ENCODE results near the gene IQSEC1.

IQSEC1 gene

DNA sequence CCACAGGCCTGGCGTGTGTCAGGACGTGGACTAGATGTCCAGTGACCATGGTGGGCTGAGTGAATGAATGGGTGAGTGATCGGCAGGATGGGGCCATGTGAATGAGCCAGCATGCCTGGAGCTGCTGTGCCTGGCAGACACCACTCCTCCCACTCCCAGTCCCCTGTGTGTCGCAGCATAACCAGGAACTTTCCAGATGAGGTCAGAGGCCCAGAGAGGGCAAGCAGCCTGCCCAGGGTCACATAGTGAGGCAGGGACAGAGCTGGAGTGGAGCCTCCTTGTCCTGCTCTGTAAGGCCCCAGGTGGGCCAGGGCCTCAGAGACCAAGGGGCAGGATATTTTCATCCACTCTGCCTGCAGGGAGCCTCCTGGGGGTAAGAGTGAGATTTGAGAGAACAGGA, 6.4 kb downstream of the IQSEC1 start:
- DNase-seq: no peak

DNA sequence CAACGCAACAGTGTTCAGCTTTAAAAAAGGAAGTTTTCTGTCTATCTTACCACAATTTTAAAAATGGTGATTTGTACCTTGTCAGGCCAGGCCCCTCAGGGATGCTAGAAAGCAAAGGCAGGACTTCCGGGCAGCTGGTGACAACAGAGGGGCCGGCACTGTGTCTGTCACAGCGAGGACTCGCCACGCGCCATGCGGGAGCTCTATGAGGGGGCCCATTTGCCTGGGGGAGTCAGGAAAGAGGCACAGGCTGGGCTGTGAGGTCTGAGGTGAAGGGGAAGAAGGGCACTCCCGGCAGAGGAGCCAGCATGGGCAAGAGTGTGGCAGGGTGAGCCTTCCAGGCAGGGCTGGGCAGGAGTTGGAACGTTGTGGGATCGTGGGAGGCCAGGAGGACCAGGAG, 7.0 kb downstream of the IQSEC1 start:
- DNase-seq: no peak

DNA sequence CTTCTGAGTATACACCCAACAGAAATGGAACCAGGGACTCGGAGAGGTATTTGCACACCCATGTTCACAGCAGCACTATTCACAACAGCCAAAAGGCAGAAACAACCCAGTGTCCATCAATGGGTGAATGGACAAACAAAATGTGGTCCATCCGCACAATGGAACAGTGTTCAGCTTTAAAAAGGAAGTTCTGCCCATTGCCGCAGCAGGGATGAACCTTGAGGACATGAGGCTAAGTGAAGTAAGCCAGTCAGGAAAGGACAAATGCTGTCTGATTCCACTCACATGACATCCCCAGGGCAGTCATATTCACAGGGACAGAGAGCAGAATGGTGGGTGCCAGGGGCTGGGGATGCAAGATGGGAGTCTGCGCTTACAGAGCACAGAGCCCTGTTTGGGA, 7.5 kb downstream of the IQSEC1 start:
- no peak for DNase-seq

DNA sequence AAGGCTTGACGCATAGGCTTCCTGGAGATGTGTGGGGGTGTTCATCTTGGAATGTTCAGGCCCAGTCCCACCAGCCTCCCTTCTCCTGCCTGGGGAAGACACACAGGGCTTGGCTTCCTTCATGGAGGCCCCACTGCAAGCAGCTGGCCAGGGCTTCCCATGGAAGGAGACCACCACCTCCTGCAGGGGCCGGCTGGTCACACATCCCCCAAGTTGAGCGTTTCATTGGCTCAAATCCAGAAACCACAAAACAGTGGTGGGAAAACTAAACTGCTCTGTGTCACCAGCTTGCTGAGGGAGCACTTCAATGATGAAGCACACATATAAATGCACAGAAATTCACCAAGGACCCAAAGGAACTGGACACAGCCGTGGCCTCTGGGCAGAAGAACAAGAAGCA, 8.3 kb downstream of the IQSEC1 start:
- DNase-seq: no peak

DNA sequence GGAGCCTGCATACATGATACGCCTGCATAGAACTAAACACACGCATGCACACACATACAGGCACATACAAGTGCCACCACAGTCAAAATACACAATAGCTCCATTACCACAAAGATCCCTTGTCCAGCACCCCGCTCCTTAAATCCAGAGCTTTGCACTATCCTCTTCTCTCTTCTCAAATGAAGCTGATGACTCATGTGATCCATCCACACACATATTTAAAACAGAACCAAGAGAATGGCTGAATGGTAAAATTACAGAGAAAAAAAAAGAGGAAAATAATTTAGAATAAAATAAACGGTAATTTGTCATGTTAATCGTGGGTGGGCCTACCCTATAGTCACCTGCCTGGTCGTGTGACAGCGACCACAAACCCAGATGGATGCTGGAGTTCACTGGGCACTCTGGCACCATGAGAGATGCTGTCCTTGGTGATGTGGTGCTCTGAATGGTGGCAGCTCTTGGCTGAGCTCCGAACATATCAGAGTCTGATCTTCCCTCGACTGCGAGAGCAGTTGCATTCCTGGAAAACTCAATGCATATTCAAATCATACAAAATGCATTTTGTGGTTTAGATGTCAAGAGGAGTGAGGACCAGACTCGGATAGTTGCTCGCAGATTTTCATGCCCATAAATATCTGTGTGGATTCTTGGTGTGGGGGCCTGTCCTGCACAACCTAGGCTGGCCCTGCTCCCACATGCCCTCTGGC, 8.9 kb downstream of the IQSEC1 start:
- no peak for DNase-seq

DNA sequence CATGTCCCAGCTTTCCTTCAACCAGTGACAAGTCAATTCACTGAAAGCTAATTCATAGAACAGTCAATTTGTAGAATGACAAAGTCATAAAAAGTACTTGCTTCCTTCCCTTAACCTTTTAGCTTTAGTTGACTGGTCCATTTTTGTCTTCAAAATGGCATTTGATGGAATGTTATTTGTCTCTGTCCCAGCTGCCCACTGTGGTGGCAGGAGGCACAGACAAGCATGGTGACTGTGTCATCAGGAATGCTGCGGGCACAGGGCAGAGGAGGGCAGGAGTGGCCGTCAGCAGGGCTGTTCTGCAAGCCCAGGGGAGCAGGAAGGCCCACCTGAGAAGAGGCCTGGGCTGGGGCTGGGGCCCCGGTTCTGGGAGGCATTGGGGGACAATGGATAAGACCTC, 10.0 kb downstream of the IQSEC1 start:
- DNase-seq: no peak

DNA sequence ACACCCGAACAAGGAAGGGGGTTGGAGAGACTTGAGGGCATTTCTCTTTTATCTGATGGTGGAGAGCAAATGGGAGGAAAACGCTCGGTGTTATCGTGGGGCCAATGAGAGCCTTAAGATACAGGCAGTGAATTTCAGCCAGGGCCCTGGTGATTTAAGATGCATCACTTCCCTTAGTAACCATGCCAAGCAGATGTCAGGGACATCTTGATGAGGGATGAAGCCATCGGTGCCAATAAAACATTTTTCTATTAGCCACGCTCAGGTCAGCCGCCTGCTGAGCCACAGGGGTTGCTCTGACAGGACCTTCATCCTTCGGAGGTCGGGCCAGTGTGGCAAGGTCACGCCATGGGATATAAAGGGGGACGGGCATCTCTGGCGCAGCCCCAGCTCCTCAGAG, 10.6 kb downstream of the IQSEC1 start:
- DNase-seq: no peak

DNA sequence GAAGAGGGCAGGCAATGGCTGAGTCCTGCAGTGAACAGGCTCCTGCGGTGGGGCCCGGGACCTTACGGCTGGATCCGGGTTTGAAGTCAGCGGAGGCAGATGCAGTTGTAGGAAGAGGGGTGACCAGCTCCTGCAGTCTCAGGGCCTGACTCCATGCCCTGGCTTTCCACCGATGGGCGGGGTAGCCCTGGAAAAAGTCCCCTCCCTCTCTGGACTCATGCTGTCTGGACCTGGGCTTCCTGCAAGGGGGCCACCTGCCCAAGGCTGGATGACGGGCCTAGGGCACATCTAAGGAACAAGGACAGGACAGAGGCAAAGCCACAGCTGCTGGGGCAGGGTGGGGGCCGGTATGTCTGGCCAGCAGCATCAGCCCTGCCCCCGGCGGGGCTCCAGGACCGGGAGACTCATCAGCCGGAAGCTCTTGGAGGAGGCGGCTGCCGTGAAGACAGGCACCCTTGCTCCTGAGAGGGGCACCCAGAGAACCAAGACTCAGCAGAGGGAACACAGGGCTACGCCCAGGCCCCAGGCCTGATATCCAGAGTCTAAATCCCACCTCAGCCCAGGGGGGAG, 12.8 kb downstream of the IQSEC1 start:
- no peak for DNase-seq

DNA sequence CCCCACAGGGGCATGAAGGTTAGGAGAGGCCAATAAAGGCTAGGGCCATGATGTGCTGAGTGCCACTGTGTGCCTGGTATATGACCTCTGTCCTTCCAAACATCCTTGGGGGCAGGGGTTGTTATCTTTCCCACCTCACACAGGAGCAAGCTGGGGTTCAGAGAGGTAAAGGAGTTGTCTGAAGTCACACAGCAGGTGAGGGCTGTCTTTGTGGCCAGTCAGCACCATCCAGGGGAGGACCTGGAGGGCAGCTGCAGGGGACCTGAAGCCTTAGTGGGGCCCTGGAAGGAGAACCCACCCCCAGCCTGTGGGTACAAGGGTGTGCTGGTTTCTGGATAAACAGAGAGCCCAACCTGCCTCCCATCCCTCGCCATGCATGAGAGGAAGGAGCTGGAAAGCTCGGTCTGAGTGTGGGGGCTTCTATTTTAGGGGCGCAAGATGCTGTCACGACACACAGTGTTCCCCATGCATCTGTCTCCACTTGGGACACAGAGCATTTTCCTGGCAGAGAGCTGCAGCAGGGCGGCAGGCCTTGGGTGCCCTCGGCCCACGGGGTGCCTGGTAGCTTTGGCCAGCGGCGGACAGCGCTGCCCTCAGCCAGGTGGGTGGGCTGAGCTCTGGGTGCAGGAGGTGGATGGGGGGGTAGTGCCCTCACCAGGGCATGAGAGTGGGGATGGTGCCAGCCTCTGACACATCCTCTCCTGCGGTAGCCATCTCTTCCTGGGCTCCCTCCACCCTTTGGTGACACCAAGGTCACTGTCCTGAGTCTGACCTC, 14.7 kb downstream of the IQSEC1 start:
- no peak for DNase-seq

DNA sequence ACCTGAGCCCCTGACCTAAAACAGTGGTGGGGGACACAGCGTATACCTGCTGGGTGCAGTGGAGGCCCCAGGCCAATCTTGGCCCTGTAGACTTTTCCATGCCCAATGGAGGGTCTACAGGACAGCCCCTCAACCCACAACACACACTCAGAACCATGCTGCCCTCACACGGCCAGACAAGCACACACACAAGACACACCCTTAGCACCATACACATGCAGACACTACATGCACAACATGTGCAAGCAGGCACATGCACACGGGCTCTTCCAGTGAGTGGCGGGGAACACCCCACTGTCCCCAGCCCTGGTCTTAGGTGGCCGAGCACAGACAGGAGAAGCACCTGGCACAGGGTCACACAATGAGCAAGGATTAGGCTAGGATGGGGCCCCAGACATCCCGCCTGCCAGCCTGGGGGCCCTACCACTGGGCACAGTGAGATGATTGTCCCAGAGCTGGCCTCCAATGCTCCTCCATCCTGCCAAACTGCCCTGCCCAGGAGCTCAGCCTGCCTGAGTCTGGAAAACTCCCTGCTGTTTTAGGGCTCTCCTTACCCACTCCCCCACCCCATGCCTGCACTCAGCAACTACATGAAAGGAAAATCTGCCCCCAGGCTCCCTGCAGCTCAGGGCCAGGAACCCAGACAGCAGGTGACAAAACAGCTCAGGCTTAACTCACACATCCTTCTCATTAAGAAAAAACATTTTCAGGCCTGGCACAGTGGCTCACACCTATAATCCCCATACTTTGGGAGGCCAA, 15.8 kb downstream of the IQSEC1 start:
- DNase-seq: no peak

DNA sequence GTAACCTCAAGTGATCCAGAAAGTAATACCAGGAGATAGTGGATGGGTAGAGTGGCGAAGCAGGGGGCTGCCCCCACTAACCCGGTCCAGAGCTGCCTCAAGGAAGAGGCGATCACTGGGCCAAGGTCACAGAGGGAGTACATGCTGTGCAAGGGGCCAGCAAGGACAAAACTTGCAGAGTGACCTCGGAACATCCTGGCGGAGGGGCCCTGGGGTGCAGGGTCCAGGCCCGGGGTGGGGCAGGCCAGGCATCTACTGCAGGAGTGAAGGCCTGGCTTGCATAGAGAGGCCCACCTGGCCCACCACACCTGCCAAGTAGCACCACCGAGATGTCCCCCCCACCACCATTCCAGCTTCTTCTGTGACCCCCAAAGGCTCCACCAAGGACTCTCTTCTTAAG, 17.6 kb downstream of the IQSEC1 start:
- DNase-seq: no peak

DNA sequence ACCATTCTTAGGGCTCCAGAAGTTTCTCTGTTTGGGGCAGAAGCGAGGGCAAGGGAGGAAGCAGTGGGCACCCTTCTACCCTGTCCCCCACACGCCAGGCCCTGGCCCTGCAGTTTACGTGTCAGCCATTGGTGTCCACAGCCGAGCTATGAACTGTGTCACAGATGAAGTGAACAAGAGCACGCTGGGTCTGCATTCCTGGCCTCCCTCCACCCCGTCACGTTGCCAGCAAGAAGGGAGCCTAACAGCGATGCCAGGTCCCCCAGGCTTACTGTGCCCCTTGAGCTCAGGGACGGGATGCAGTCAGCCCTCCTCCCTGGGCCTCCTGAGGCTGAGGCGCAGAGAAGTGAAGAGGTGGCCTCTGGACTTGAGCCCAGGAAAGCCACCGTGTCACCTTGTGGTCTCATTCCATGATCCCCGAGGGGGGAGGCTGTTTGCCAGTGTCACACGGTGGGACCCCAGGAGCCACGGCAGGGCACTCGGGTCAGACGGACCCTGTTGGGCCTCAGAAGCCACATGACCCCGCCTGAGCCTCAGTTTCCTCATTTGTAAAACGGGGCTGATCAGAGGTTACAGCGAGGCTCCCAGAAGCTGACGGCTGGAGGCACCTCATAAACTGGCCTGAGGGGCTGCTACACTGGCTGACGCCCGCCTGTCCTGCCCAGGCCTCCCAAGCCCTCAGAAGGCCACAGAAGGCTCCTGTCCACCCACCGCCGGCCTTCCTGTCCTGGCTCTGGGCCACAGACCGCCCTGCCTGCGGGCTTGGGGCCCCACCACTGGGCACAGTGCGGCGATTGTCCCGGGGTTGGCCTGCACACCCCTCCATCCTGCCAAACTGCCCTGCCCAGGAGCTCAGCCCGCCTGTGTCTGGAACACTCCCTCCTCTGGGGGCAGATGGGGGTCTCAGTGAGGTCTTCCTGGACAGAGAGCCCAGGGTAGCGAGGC, 18.6 kb downstream of the IQSEC1 start:
- DNase-seq: no peak

DNA sequence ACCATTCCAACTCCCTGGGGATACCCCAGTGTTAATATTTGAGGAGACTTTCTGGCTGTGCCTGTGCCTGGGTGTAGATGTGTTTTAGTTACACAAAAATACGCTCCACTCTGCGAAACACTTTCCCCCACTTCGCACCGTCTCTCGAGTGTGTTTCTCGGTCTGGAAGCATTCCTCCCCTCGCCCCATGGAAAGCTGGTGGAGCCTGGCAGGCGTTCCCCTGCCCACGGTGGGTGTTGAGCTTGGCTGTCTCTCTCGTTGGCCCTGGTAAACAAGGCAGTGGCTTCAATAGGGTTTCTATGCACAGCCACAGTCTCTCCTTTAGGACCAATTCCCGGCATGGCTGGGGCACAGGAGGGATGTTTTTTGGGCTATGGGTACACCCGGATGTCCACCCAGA, 19.3 kb downstream of the IQSEC1 start:
- DNase-seq: no peak

DNA sequence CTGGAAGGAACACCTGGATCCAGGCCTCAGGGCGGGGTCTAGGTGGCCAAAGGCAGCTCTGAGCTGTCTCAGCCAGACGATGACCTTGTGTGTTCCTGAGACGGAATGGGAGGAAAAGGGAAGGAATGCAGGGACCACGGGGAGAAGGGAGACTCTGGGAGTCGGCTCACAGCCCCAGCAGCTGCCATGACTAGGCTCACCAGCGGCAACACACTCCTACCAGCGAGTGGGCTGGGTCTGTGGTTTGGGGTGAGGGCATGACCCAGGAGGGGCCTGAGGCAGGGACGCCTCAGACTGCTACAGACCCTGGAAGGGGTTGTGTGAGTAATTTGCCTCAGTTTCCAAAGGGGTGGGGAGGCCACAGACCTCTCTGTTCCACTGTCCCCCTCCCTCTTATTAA, 19.8 kb downstream of the IQSEC1 start:
- no peak for DNase-seq

DNA sequence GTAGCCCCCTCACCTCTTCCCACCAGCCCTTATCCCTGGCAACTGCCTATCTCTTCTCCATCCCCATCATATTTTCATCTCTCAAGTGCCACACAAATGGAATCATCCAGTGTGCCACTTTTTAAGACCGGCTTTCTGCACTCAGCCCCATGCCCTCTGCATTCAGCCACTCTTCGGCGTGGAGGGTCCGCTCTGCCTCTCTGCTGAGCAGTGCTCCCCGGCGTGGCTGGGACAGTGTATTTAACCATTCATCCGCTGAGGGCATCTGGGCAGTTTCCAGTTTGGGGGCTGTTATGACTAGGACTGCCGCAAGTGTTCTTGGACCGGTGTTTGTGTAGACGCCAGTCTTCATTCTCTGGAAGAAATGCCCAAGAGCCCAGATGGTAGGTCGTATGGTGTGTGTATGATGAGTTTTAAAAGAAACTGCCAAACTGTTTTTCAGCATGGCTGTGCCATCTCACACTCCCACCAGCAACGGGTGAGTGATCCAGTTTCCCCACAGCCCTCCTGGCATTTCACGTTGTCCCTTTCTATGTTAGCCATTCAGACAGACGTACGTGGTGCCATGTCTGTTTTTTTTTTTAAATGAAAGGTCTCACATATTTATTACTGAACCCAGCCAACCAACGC, 20.9 kb downstream of the IQSEC1 start:
- no peak for DNase-seq

DNA sequence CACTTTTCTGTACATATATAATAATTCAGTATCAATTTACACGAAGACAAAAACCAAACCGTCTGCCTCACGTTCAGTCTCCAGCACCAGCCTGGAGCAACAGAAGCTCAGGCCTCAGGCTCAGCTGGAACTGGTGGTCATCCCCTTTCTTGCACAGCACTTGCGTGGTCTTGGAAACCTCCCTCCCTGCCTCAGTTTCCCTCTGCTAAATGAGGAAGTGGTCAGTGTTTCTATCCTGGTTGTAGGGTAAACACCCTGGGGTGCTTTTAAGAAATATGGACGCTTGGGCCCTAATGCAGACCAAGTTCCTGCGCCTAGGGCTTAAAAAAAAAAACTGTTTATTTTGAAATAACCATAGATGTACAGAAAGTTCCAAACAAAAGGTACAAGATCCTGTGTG, 21.6 kb downstream of the IQSEC1 start:
- DNase-seq: no peak

DNA sequence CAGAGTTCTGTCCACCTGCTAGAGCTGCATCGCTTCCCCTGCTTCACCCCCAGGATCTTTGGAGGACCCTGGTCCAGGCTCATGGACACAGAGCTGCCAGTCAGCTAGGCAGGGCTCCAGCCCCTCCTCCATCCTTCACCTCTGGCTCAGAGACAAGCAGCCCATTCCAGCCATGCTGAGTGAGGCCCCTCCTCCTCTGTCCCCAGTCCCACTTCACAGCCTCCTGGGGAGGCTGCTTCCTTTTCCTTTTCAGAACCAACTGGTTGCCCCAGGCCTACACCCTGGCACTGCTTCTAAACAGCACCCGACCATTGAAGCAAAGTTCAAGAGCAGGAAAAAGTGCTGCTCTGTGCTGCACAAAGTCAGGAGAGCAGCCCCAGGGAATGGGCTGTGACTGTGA, 22.2 kb downstream of the IQSEC1 start:
- no peak for DNase-seq

DNA sequence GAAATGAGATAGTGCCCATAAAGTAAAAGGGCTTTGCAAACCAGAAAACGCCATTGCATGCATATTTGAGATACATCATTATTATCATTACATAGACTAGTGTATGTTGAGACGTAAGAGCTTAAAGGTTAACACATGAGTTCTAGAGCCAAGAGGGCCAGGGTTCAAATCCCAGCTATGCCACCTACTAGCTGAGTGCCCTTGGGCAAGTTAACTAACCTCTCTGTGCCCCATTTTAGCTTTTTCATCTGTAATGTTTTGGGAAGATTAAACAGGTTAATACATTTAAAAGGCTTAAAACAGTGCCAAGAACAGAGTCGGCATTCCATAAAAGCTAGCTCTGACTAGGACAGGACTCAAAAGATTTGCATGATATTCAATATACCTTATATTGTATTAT, 22.8 kb downstream of the IQSEC1 start:
- DNase-seq: no peak

DNA sequence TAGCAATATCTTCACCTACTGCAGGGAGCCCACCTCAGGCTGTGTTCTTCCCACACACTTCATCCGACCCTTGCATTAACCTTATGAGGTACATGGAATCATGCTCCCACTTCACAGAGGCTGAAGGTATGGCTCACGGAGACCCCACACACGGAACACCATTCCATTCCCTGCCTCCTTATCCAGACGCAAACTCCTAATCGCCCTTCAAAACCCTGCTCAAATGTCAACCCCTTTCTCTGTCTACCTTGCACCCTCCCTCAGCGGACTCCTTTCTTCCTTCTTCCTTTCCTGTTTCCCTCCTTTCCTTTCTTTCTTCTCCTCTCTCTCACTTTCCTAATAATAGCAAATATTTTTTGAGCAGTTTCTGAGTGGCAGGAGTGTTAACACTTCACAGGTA, 23.8 kb downstream of the IQSEC1 start:
- no peak for DNase-seq

DNA sequence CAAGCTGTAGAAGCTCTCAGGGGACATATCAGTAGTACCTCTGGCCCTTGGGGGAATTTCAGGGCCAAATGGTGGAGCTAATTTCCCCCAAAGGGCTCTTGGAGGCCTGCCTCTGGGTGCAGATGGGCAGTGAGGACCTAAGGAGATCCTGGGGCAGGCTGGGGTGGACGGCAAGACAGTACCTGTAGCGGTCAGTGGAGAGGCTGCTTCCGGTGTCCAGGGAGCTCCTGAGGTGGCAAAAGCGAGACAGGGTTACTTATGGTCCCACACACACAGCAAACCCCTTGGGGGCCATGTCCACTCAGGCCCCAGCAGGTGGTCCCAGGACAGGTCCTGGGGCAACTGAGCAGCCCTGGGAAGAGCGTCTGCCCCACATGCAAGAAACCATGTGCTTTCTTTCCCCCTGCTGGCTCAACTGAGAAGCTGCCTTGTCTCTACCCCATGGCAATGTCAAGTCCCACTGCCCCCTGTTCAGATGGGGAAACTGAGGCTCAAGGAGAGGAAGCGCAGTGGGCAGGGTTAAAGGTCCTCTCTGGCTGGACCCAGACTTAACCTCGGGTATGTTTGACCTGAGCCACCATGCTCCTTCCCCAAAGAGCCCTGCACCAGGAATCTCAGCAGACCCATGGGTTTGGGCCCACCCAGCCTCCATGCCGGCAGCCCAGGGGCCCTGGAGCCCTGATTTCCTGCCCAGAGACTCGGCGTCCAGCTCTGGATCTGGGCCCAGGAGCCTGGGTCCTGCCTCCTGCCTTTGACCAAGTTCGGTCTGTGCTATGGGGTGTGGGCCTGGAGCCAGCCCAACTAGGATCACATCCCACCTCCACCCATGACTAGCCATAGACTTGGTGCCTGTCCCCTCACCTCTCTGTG, 25.7 kb downstream of the IQSEC1 start:
- no peak for DNase-seq
